A375 (cell line): ENCODE results near the gene MTCH2. TPM values are rescaled to one million over a fixed set of nuclear protein-coding genes. Genes with fewer than 3 reads are reported as not detected.

Experiments
- small RNA-seq: library from RNA; depleted of rRNA; stranded (forward); fragments of <200 nt; gene quantifications from one replicate; pipeline ENCODE3, GENCODE V24; 2014
- total RNA-seq: library from RNA; depleted of rRNA; stranded (reverse); fragments of >200 nt; shearing (Covaris generic); gene quantifications from 2 replicates; pipeline ENCODE4 v1.2.3, GENCODE V29; 2014; rRNA removed

The MTCH2 gene
- 64.9 and 92.9 TPM in 2 replicates for total RNA-seq

GRCh38 chr11:47642099-47642855 is at the start of gene MTCH2:
MTCH2 (minus strand) TSS chr11:47642559; CDS start chr11:47642465, 94 bp downstream.

DNA sequence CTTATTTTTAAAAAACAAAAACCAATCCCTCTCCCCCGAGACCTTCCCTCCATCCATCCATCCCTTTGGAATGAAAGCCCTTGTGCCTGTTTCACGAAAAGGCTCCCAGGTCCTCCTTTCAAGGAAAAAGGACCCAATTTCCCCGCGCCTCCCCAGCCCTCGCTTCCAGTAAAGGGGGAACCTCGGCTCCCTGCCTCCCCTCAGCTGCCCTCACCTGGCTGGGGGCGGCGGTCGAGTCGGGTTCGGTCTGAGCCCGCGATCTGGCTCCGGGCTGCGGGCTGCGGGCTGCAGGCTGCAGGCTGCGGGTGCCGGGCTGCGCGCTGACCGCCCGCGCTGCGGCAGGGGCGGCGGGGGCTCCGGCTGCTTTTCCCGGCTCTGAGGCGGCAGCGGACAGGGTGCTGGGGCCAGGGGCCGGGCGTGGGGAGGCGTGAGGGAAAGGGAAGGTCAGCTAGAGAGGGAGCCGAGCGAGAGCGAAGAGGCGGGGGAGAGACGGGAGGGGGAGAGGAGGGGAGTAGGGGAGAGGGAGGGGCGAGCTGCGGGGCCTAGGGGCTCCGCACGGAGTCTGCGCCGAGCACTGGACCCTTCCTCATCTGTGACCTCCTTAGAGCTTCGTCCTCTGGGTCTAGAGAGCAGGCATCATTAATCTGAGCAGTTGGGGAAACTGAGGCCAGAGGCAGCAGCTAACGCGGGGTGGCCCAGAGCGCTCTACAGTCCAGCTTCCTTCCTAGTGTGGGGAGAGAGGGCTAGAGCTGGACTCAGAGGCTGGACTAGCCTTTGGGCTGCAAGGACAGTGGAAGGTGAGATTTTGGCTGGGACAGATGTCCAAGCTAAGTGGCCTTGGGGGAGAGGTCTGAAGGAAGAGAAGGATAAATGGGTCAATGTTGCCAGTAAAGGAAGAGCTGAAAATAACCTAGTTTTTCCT is 48.2 kb downstream of the MTCH2 start, which contains the start of gene C1QTNF4:
Gene C1QTNF4 (minus strand): TSS at position 478 of the 922 bp plus-strand sequence. CDS start 3,601 bp downstream, outside the sequence.

GRCh38 chr11:47586098-47586855 is 56.1 kb downstream of the MTCH2 start, which contains the start of gene FAM180B:
FAM180B (plus strand) TSS chr11:47586678; CDS start chr11:47586769, 91 bp downstream.

GRCh38 chr11:47578524-47579494 is 63.5 kb downstream of the MTCH2 start, which contains the start of the genes KBTBD4 and NDUFS3:
KBTBD4 (minus strand) TSS chr11:47578970; CDS start chr11:47578951, 19 bp downstream.
NDUFS3 (plus strand) TSS chr11:47579074; CDS start chr11:47579092, 18 bp downstream.

Small RNA genes lying within 50 kb of the gene (small RNA-seq; reads per million reads assigned to genes)
- gene RNU5E-10P = 0.38 reads per million

Other genes with a start within 250 kb of the MTCH2 start
- 48.1 and 53.2 TPM in 2 replicates for gene SLC39A13, start 234.0 kb downstream of the MTCH2 start, total RNA-seq
- 263 and 283 TPM in 2 replicates for gene PSMC3, start 216.1 kb downstream of the MTCH2 start, total RNA-seq
- gene RAPSN, start 193.4 kb downstream of the MTCH2 start, total RNA-seq = 0.11 TPM in 1 of 2 replicates, not detected in the other
- 91.6 and 105 TPM in 2 replicates for gene CELF1, start 89.4 kb downstream of the MTCH2 start, total RNA-seq
- 170 and 178 TPM in 2 replicates for gene PTPMT1, start 77.0 kb downstream of the MTCH2 start, total RNA-seq
- gene KBTBD4, start 63.6 kb downstream of the MTCH2 start, total RNA-seq = 20.7 and 25.5 TPM in 2 replicates
- gene NDUFS3, start 63.5 kb downstream of the MTCH2 start, total RNA-seq = 132 and 135 TPM in 2 replicates
- 0.13 and 1.4 TPM in 2 replicates for gene FAM180B, start 55.9 kb downstream of the MTCH2 start, total RNA-seq
- gene C1QTNF4, start 48.1 kb downstream of the MTCH2 start, total RNA-seq = 0.11 TPM in 1 of 2 replicates, not detected in the other
- 1.3 and 1.4 TPM in 2 replicates for gene AGBL2, start 72.8 kb upstream of the MTCH2 start, total RNA-seq
- 57.5 and 59.6 TPM in 2 replicates for gene FNBP4, start 124.8 kb upstream of the MTCH2 start, total RNA-seq
- 36.7 and 37.8 TPM in 2 replicates for gene NUP160, start 205.8 kb upstream of the MTCH2 start, total RNA-seq